Endothelial cell of hepatic sinusoid (primary cell): Measurements from ENCODE around the gene OTOF.

Experiments
- in situ Hi-C: cut with HindIII; loops from 2 replicates; pipeline ENCODE4 v1.10.0; 2017; ENCODE audit warnings: low sequenced_read_pairs

OTOF gene

DNA sequence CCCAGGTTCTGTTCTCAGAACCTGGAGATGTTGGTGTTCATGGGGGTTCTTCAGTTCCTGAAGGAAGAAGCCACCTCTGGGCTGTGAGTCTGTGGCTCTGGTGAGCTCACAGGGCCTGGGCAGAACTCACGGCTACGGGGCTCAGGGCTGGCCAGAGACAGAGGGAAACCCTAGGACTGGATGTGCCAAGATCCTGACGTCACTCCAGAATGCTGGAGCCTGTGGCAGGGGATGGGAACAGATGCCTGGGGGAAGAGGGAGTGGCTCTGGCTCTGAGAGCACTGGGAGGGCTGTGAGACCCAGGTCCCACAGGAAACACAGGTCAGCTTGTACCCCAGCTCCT, at the start of gene OTOF:
OTOF (minus strand) TSS at position 214 of the 343 bp plus-strand sequence.
- in situ Hi-C loops, result no loop called here

DNA sequence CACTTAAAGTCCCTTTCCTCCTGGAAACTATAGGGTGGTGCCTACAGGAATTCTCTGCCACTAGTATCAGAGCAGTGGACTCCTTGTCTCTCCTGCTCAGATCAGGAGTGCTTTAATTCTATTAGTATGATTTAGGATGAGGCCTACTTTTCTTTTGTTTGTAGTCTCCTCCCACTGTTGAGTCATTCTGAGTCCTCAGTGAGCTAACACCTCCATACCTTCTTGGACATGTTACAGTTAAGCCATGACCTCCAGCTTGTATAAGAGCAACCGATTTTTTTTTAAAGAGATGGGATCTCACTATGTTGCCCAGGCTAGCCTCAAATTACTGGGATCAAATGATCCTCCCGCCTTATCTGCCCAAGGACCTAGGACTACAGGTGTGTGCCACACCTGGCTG, 48.7 kb upstream of the OTOF start:
- in situ Hi-C loops, result no loop called here

DNA sequence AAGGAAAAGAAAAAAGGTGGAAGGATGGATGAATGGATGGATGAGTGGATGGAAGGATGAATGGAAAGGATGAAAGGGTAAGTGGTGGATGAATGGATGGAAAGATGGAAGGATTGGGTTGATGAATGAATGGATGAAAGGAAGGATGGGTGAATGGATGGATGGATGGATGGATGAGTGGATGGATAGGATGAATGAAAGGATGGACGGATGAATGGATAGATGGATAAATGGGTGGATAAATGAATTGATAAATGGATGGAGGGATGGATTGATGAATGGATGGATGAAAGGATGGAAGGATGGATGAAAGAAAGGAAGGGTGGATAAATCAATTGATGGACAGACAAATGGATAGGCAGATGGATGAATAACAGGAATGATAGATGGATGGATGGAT, 48.2 kb upstream of the OTOF start:
- in situ Hi-C loops, result no loop called here

DNA sequence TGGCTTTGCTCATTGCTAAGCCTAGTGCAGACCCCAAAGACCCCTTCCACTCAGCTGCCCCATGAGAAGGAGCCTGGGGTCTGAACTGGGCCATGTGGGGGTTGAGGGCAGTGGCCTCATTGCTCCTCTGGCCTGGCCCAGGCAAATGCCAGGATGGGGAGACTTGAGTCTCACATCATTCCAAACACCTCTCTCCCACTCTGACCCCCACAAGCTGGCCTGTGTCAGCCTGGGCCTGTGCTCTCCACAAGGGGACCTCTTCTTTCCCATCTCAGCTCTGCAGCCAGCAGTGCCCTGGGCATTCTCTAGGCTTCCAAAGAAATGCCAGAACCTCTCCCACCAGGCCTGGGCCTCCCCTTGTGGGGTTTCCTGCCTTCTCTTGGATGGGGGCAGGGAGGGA, 45.8 kb upstream of the OTOF start:
- in situ Hi-C loops, result no loop called here

DNA sequence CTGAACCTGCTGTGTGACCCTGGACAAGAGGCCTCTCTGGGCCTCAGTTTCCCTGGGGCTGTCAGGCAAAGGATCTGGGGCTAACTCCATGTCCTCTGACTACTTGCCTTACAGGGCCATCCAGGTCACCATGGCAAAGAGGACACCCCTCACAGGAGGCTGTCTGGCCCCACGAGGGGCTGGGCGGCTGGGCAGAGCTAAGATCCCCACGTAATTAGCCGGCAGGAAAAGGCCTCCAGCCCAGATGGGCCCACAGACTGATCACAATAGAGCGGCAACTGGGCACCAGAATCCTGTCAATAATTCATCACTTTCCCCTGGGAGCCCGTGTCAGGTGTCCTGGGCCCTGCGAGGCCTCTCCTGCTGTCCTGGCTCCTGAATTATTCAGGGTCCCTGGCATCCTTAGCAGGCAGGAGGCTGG, 44.8 kb upstream of the OTOF start:
- in situ Hi-C loops, result no loop called here

DNA sequence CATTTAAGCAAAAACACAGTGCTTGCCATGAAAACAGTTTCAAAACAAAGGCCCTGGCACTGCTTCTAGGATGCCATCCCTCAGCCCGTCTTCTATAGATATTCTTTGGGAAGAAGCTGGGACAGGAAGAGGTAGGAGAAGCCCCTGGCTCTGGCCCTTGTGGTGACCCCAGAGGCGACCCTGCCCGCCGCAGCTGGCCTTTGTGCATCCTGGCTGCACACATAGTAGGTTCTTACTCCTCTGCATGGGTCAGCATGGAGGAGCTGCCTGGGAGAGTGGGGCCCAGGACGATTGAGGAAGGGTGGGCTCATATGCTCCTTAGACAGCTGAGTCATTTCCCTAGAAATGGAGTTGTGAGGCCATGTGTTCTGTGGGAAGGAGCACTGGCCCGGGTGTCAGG, 44.4 kb upstream of the OTOF start:
- in situ Hi-C loops, result no loop called here

DNA sequence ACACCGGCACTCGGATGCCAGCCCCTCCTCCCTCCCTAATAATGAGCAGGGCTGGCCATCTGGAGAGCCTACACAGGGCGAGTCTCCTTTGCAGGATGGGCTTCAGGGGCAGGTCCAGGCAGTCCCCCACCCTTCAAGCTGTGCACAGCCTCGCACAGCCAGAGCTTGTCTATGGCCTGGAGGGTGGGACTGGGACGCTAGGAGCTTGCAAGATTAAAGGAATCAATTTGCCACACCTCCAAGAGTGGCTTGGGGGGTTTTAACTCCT, 43.9 kb upstream of the OTOF start:
- in situ Hi-C loops, result no loop called here

DNA sequence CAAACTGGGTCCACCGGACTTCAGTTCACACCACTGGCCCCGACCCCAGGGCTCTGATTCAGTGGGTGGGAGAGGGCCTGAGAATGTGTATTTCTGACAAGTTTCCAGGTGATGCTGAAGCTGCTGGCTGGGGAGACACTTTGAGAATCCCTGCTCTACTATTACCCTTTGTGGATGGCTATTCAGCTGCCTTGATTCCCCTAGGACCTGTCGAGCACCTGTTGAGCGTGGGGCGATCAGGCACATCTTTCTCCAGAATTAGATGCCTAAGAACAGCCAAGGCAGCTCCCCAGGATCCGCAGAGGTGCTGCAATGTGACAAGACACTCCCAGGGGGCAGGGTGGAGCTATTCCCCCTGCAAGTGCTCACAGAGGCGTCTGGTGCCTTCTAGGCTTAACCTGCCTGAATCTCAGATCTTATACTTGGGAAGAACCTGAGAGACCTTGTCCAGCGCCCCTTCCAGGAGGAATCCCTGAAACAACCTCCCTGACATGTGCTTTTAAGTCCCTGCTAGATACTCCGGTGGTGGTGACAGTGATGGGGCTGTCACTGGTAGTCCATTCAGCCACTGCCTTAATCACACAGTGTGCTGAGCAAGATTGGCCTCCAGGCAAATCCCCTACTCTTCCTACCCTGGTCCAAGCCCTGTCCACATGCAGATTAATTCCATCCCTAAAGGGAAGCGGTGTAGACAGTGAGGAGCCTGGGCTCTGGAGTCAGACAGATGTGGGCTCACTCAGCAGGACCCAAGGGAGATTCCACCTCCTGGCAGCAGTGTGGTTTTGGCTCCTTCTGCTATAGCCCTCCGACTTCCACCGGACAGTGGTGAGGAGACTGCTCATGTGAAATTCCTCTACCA, 43.4 kb upstream of the OTOF start:
- in situ Hi-C loops, result no loop called here

DNA sequence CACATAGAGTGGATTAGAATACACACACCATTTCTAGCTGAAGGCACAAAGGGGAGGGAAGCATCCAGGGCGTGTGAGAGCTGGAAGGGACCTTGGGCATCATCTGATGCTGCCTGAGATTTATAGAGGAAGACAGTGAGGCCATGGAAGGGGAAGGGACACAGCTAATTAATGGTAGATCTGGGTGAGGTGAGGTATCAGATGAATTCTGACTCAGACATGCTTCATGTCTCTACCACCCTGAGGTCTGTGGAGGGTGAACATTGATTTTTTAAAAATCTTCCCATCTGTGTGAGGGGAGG, 42.2 kb upstream of the OTOF start:
- in situ Hi-C loops, result no loop called here

DNA sequence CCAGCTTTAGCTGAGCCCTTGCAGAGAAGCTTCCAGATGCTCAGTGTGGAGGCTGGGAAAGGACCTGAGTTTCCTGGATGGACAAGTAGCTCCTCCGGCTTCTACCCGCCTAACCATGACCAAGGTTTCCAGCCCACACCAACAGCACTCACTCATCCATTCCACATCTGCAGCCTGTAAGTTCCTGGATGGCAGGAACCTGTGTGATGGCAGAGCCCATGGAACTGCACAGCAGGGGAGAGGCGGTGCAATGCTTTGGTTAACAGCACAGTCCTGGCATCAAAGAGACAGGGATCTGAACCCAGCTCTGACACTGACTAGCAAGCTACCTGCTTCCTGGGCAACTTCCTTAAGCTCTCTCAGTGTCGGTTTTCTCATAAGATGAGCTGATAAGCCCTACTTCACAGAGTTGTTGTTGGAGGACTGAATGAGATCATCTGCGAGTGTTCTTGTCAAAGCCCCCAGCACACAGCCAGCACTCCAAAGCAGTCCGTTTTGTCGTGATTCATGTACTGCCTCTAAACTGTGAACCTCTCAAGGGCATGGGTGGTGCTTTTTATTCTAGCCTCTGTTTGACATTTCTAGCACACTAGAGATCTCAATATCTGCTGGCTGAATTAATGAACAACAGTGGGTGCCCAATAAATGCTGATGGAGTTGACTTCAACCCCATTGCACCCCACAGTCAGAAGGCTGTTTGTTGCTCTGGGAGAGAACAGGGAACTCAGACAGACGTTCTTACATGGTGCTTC, 41.6 kb upstream of the OTOF start:
- in situ Hi-C loops, result no loop called here

DNA sequence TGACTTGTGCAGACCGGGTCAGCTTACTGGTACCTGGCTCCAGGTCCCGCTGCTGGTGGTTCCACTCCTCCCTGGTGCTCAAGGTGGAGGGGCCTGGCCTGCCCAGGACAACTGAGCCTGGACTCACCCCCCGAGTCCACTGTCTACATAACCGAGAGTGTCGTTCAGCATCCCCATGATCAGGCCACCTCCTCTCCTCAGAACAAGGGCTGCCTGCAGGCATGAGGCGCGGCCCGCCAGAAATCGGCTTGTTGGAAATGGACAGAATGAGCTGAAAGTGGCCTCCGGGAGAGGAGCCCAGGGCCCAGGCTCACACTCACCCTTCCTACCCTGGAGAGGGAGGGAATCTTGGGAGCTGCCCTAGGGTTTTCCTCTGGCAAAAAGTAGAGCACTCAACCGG, 38.9 kb upstream of the OTOF start:
- in situ Hi-C loops, result no loop called here

DNA sequence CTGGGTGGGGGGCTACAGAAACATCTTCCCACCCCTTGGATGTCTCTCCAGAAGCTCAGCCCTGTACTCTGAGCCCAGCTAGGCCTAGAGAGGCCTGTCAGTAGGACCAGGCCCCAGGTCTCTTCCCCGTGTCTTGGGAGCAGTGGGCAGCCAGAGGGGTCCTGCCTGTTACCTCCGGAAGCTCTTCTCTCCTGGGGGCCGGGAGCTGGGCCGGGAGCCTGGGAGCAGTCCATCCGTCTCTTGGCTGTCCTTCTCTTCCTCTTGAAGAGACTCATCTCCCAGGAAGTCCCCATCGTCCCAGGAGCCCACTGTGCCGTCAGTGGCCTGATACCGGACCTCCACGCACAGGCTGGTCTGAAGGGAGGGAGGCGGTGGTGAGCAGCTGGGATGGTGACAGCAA, 38.3 kb upstream of the OTOF start:
- in situ Hi-C loops, result no loop called here

DNA sequence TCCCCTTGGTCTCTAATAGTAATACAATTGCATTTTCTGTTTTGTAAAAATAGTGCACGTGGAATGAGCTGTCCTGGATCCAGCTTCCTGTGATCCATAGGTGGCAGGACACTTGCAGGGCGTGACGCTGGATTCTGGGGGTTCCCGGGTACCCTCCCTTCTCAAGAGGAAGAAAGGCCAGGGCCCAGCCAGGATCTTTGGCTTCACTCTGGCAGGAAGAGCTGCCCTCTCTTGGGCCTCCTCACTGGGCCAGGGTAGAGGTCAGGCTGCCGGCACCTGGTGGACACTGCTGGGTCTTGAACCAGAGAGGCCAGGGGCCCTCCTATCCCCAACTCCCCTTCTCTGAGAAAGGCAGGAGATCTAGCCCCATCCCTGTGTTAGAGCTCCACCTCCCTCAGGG, 37.8 kb upstream of the OTOF start:
- in situ Hi-C loops, result no loop called here

DNA sequence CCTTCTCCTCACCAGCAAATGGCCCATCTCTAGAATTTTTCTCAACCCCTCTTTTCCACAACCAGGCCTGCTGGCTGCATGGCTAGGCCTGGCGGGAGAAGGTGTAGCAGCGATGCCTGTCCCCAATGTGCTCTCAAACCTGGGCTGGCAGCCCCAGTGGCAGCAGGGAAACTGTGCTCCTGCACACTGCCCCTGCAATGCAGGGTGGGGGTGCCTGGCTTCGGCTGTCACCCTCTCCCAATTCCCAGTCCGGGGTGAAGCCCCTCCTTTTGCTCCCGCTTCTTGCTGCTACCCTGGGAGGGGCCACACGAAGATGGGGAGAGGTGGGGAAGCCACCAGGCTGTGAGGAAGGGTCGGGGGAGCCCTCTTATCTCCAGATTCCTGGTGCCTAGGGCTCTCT, 36.1 kb upstream of the OTOF start:
- in situ Hi-C loops, result no loop called here

DNA sequence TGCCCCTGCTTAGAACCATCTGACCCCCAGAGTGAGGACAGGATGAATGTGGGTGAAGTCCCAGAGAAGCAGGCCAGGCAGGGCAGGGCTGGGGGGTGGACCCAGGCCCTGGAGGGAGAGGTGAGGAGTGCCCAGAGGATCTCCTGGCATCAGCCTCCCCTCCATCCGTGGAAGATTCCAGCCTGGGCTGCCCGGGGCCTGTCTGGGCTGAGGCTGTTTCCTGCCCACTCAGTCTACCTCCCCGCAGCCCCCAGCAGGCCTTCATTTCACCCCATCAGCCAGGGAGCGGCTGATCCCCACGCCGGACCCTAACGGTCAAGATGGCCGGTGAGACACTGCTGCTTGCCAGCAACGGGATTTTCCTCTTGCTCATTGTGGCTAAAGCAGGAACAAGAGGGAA, 35.3 kb upstream of the OTOF start:
- in situ Hi-C loops, result no loop called here

DNA sequence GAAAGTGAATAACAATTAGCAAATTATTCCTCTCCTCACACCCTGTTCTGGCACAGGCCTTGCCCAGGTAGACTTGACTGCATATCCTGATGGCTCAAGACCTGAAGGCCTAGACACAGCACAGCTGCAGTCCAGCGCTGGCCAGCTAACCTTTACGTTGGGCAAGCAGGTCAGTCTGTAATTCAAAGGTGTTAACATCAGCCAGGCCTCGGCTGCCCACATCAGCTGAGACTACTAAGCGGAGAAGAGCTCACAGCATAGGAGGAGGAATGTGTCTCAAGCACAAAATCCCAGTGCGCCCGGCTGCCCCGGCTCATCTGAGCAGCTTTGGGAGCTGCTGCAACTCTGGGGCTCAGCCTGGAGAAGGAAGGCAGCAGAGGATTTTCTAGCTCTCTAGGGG, 33.5 kb upstream of the OTOF start:
- in situ Hi-C loops, result no loop called here

DNA sequence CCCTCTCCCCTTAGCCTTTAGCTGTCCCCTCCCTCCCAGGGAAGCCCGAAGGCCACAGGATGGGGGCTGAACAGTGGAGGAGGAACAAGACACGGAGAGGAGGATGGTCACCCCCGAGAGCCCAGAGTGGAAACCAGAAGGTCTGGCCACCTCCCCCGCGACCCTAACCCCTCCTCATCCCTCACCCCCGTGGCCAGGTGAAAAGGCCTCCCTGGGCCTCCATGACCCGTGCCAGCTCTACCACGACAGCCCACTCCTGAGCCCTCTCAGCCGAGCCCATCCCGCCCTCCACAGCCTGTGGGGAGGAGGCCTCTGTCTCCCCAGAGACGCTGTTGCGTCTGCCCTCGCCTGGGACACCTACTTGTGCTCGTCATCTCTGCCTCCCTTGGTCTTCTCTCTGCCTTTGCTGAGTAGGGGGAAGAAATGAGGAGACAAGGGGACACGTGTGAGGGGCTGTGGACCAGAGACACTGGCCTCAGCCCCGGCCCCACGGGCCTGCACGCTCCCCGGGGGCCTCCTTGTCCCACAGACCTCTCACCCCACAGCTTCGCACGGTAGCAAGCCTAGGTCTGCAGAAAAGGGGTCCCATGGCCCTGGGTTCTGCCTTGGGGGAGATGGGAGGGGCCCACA, 32.5 kb upstream of the OTOF start:
- in situ Hi-C loops, result no loop called here

DNA sequence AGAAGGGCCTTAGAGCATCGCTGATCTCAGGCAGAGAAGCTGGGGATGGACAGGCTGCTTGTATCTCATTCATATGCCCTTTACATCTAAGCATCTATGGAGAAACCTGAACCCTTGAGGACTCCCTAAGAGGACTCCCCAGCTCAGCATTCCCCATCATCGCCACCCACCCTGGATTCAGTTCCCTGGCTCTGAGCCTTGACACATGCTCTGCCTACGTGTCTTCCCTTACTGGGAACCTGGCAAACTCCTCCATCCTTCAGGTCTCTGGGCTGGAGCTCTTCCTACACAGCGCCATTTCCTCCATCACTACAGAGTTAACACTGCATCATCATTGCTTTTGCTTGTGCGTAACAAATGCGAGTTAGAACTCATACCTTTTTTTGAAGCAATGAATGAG, 31.2 kb upstream of the OTOF start:
- in situ Hi-C loops, result no loop called here

DNA sequence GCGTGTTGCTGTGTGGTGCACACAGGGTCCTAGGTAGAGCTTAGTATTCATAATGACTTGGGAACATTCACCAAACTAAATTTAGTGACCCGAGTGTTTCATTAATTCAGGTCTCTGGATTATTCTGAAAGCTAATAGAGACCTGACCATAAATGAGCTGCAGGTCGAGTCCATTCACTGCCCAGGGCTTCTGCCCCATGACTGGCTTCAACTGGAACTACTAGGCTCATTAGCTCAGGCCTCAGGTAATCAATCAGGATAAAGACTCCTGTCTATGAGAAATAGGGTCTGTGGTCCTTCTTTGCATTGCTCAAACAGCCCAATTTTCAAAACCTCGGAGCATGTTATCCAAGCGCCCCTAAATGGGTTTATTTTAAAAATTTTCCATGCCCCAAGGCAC, 30.0 kb upstream of the OTOF start:
- in situ Hi-C loops, result no loop called here

DNA sequence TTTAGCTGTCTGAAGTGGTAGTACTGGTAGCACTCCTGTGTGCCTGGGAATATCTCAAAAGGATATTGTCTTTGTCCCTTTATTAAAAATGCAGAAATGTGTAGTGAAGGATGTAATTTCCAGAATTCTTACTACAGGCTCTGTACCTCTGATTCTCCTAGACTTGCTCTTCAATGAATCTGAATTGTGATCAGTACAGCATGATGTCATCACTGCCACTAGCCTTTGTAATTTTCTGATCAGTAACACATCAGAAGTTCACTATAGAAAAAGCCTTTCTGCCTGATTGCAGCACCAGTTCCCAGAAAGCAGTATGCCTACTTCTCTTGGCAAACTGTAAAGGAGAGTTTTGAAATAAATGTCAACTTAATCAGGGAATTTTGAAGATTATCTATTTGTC, 29.2 kb upstream of the OTOF start:
- in situ Hi-C loops, result no loop called here

DNA sequence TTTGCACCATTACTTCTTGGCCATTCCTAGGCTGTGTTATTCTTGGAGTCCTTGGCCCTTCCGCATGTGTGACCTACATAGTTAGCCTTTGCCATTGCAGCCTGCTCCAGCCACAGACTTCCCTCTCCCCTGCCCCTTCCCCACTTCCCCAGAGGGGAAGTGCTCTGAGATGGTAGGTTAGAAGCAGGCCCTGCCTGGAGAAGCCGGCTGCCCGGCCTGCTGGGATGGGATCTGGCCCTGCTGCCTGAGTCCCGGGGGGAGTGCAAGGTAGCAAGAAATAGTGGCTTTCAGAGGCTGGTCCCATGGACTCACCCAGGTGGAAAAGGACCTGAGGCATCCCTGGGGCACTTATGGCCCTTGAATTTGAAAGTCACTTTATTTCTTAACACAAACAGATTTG, 28.4 kb upstream of the OTOF start:
- in situ Hi-C loops, result no loop called here

DNA sequence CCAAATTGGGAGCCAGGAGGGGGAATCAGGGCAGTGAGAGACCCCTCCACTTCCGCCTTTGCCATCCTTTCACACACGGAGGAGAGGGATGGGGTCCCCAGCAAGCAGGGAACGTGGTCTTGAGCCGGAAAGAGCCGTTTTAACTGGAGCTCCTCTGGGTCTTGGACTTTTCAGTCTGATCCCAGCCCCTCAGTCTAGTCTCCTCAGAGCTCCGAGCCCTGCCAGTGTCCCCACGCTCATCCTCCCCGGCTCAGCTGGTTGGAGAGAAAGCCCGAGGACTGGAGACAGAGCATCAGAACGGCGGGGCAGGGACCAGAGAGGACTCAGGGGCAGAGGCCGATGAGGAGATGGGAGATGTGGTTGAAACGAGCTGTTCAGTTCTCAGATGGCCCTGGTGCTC, 26.1 kb upstream of the OTOF start:
- in situ Hi-C loops, result no loop called here
